HCT116 (cell line): ENCODE results near the gene NINJ2. TPM values are rescaled to one million over a fixed set of nuclear protein-coding genes. Genes with fewer than 3 reads are reported as not detected.

Experiments
- ATAC-seq: fragments of 200-7000 bp; cut with Tn5 transposase; 2 replicates; pipeline ENCODE4 v1.9.1; 2020; ENCODE audit warnings: mild to moderate bottlenecking, moderate library complexity
- BruUV-seq: library from RNA; stranded (reverse); fragments of 400-500 nt; replicated peaks from 2 replicates; lab custom pipeline; 2021; lab: Mats Ljungman, UMichigan
- CTCF ChIA-PET: fragments of 300-600 bp; sonication (Branson Sonifier 250); formaldehyde crosslinking; loops from one replicate; lab custom pipeline; 2021; ENCODE audit warnings: antibody characterized with exemption; lab: Charles Lee
- POLR2A ChIA-PET: fragments of 300-600, 350-600 bp; sonication (Branson Sonifier 250); formaldehyde crosslinking; loops from one replicate; lab custom pipeline; 2021; ENCODE audit warnings: antibody characterized with exemption; lab: Charles Lee
- RAD21 ChIA-PET, 2 experiments: fragments of 300-600 bp; sonication (Branson Sonifier 250); formaldehyde crosslinking; loops; one replicate each; lab custom pipeline; 2023; ENCODE audit warnings: low total read pairs in 2 of 2; ENCODE audit not compliant: uncharacterized antibody in 2 of 2, unreplicated experiment in 2 of 2, low non-redundant PET in 1 of 2; lab: Charles Lee
- DNase-seq: peaks from one replicate; pipeline ENCODE4 v3.0.0-alpha.2; 2010; ENCODE audit warnings: low read depth, low spot score
- H2AFZ ChIP-seq: fragments of 200-600 bp; shearing (Covaris generic), sonication (generic); 2 replicates; pipeline ENCODE4 v1.6.1; 2017; ENCODE audit warnings: low read depth, mixed run types, mixed read lengths, antibody characterized with exemption, low read length; ENCODE audit not compliant: poor library complexity, severe bottlenecking
- H3K27ac ChIP-seq: 2 replicates; pipeline ENCODE4 v1.5.1; 2012; ENCODE audit warnings: low read depth, low read length
- H3K27me3 ChIP-seq: fragments of 200-600 bp; sonication (generic); 2 replicates; pipeline ENCODE4 v1.6.1; 2016; ENCODE audit warnings: mixed run types, low read length, mixed read lengths; ENCODE audit not compliant: insufficient read depth
- H3K36me3 ChIP-seq, 2 experiments: fragments of 200-500 bp in 1 of 2; fragments of 200-600 bp in 1 of 2; sonication (Bioruptor generic) in 1 of 2; sonication (generic) in 1 of 2; 2 replicates each; pipeline versions ENCODE4 v1.5.1 to v1.6.1; 2014 to 2016; ENCODE audit warnings: low read length in 2 of 2, inconsistent platforms in 1 of 2, mixed read lengths in 1 of 2, mixed run types in 1 of 2; ENCODE audit not compliant: insufficient read depth in 2 of 2, control insufficient read depth in 1 of 2
- H3K4me1 ChIP-seq, 2 experiments: fragments of 200-600 bp in 1 of 2; sonication (generic) in 1 of 2; 2 replicates each; pipeline versions ENCODE4 v1.5.1 to v1.6.1; 2012 to 2017; ENCODE audit warnings: low read length in 2 of 2, inconsistent platforms in 1 of 2, mild to moderate bottlenecking in 1 of 2, mixed read lengths in 1 of 2, mixed run types in 1 of 2, moderate library complexity in 1 of 2; ENCODE audit not compliant: insufficient read depth in 2 of 2, control insufficient read depth in 1 of 2
- H3K4me2 ChIP-seq: fragments of 200-600 bp; sonication (generic); 2 replicates; pipeline ENCODE4 v1.6.1; 2017; ENCODE audit warnings: mixed run types, low read length, mixed read lengths
- H3K4me3 ChIP-seq, 2 experiments: fragments of 200-600 bp in 1 of 2; sonication (generic) in 1 of 2; replicated peaks in 1 of 2; 2 replicates each; pipeline ENCODE4 v1.5.1; 2011 to 2016; ENCODE audit warnings: low read length in 2 of 2, control low read depth in 1 of 2, low read depth in 1 of 2, mild to moderate bottlenecking in 1 of 2, mixed read lengths in 1 of 2, mixed run types in 1 of 2
- H3K79me2 ChIP-seq: fragments of 200-600 bp; sonication (generic); 2 replicates; pipeline ENCODE4 v1.6.1; 2017; ENCODE audit warnings: mild to moderate bottlenecking, mixed run types, low read length, moderate library complexity, mixed read lengths; ENCODE audit not compliant: insufficient read depth
- H3K9ac ChIP-seq: fragments of 200-600 bp; sonication (generic); 2 replicates; pipeline ENCODE4 v1.6.1; 2016; ENCODE audit warnings: low read length, mixed read lengths
- H3K9me2 ChIP-seq: fragments of 200-600 bp; sonication (generic), shearing (Covaris generic); 2 replicates; pipeline ENCODE4 v1.6.1; 2017; ENCODE audit warnings: mixed run types, mild to moderate bottlenecking, moderate library complexity; ENCODE audit not compliant: insufficient read depth
- H3K9me3 ChIP-seq, 2 experiments: fragments of 200-500 bp in 1 of 2; fragments of 200-600 bp in 1 of 2; sonication (Bioruptor generic) in 1 of 2; sonication (generic) in 1 of 2; 2 replicates each; pipeline ENCODE4 v1.6.1; 2014 to 2017; ENCODE audit warnings: low read length in 2 of 2, mixed read lengths in 2 of 2, inconsistent platforms in 1 of 2, low read depth in 1 of 2, mild to moderate bottlenecking in 1 of 2, mixed run types in 1 of 2, moderate library complexity in 1 of 2; ENCODE audit not compliant: control insufficient read depth in 1 of 2, insufficient read depth in 1 of 2
- H4K20me1 ChIP-seq: fragments of 200-600 bp; sonication (generic), shearing (Covaris generic); 2 replicates; pipeline ENCODE4 v1.6.1; 2017; ENCODE audit warnings: mixed run types, mild to moderate bottlenecking, moderate library complexity; ENCODE audit not compliant: insufficient read depth
- CBX3 ChIP-seq: IDR thresholded peaks from 2 replicates; pipeline ENCODE4 v1.6.1; 2012; ENCODE audit warnings: low read depth
- EGR1 ChIP-seq: IDR thresholded peaks from 2 replicates; pipeline ENCODE4 v1.6.1; 2012; ENCODE audit warnings: low read depth
- ELF1 ChIP-seq: IDR thresholded peaks from 2 replicates; pipeline ENCODE4 v1.6.1; 2012; ENCODE audit warnings: low read depth, borderline replicate concordance
- EZH2 ChIP-seq: fragments of 200-600 bp; sonication (generic); IDR thresholded peaks from 2 replicates; pipeline ENCODE4 v1.6.1; 2017; ENCODE audit warnings: antibody characterized with exemption, mixed run types
- FOSL1 ChIP-seq: IDR thresholded peaks from 2 replicates; pipeline ENCODE4 v1.6.1; 2012; ENCODE audit warnings: low read depth
- JUND ChIP-seq: IDR thresholded peaks from 2 replicates; pipeline ENCODE4 v1.6.1; 2012
- MAX ChIP-seq: IDR thresholded peaks from 2 replicates; pipeline ENCODE4 v1.6.1; 2012
- POLR2A ChIP-seq: IDR thresholded peaks from 2 replicates; pipeline ENCODE4 v1.7.0; 2011; ENCODE audit warnings: borderline replicate concordance; ENCODE audit not compliant: insufficient read depth, insufficient read length; ENCODE audit errors: extremely low read depth
- POLR2AphosphoS5 ChIP-seq: IDR thresholded peaks from 2 replicates; pipeline ENCODE4 v1.6.1; 2011; ENCODE audit warnings: mild to moderate bottlenecking, low read depth, low read length, moderate library complexity
- RAD21 ChIP-seq: IDR thresholded peaks from 2 replicates; pipeline ENCODE4 v1.6.1; 2012; ENCODE audit warnings: low read depth, mild to moderate bottlenecking
- SIN3A ChIP-seq: IDR thresholded peaks from 2 replicates; pipeline ENCODE4 v1.6.1; 2012; ENCODE audit warnings: low read depth
- SP1 ChIP-seq: IDR thresholded peaks from 2 replicates; pipeline ENCODE4 v1.6.1; 2012; ENCODE audit warnings: low read depth
- ZFX ChIP-seq: fragments of 450-650 bp; IDR thresholded peaks from 2 replicates; pipeline ENCODE4 v1.6.1; 2017
- ZNF274 ChIP-seq: fragments of 200-500 bp; sonication (Bioruptor generic); IDR thresholded peaks from 2 replicates; pipeline ENCODE4 v1.6.1; 2014; ENCODE audit warnings: mild to moderate bottlenecking, low read depth, low read length, inconsistent platforms
- intact Hi-C: fragments of 100-400 bp; cut with micrococcal nuclease; formaldehyde crosslinking; loops from 2 replicates; pipeline ENCODE4 v1.10.0; 2022
- total RNA-seq: library from RNA; stranded (reverse); gene quantifications from one replicate; pipeline ENCODE4 v1.2.1, GENCODE V29; 2021; ENCODE audit not compliant: unreplicated experiment
- TF ChIP-seq, protein P1 (sequence below): IDR thresholded peaks from 2 replicates; pipeline ENCODE4 v1.6.1; 2011; ENCODE audit warnings: mild to moderate bottlenecking, low read length, moderate library complexity; ENCODE audit not compliant: insufficient replicate concordance; ENCODE audit errors: extremely low read depth

NINJ2 gene
- total RNA-seq, 1 experiment from 2014 or later, result not detected

GRCh38 chr12:633731-634130 is 29.5 kb downstream of the NINJ2 start:
- ChIA-PET CTCF (no interaction called here), RAD21 (interaction anchor here in 1 of 2 experiments (0.7 kb wide), 1 partner anchor 118 kb away, joined by 3 read pairs; no protein-coding TSS in a partner anchor)

GRCh38 chr12:632102-632696 is 31.0 kb downstream of the NINJ2 start:
- peak overlapping the region; percentile 8; the same call in 1 of the 2 replicates for H3K9ac ChIP-seq
- no TSS peak for BruUV-seq
- intact Hi-C loops, result no loop called here
- TF ChIP-seq ZNF274, result no peak
- TF ChIP-seq ELF1, result no peak
- TF ChIP-seq RAD21, result no peak
- no peak for TF ChIP-seq EGR1
- TF ChIP-seq, protein P1, sequence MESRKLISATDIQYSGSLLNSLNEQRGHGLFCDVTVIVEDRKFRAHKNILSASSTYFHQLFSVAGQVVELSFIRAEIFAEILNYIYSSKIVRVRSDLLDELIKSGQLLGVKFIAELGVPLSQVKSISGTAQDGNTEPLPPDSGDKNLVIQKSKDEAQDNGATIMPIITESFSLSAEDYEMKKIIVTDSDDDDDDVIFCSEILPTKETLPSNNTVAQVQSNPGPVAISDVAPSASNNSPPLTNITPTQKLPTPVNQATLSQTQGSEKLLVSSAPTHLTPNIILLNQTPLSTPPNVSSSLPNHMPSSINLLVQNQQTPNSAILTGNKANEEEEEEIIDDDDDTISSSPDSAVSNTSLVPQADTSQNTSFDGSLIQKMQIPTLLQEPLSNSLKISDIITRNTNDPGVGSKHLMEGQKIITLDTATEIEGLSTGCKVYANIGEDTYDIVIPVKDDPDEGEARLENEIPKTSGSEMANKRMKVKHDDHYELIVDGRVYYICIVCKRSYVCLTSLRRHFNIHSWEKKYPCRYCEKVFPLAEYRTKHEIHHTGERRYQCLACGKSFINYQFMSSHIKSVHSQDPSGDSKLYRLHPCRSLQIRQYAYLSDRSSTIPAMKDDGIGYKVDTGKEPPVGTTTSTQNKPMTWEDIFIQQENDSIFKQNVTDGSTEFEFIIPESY, result no peak
- no peak for TF ChIP-seq SIN3A
- peak; percentile 67 for TF ChIP-seq JUND
- TF ChIP-seq POLR2AphosphoS5, result no peak
- TF ChIP-seq SP1, result peak; percentile 46; the same call in 1 of the 2 replicates
- TF ChIP-seq POLR2A, result no peak
- peak; percentile 43; the same call in 1 of the 2 replicates for TF ChIP-seq FOSL1
- TF ChIP-seq CBX3, result peak; percentile 61; the same call in 1 of the 2 replicates

More at GRCh38 chr12:633731-634130, 29.5 kb downstream of the NINJ2 start:
- no TSS peak for BruUV-seq
- Histone ChIP-seq H2AFZ (no peak overlapping the region), H3K4me2 (no peak overlapping the region), H3K79me2 (no peaks in the 10 kb centered on the region), H3K9me2 (no peaks in the 10 kb centered on the region), H3K9ac (no peak overlapping the region), H3K4me3 (no peak overlapping the region), H4K20me1 (no peaks in the 10 kb centered on the region), H3K27ac (no peak overlapping the region), H3K27me3 (no peaks in the 10 kb centered on the region), H3K9me3 (no peaks in the 10 kb centered on the region), H3K4me1 (peaks cover 15 to 25% of the 10 kb centered on the region in 2 experiments), H3K36me3 (no peaks in the 10 kb centered on the region)
- POLR2A ChIA-PET, result interaction anchor here (1.4 kb wide), 1 partner anchor 118 kb away, joined by 4 read pairs; no protein-coding TSS in a partner anchor
- no peak for ATAC-seq
- intact Hi-C loops, result no loop called here
- no peak for DNase-seq
- no peak for TF ChIP-seq EZH2
- no peak for TF ChIP-seq MAX
- no peak for TF ChIP-seq ELF1
- TF ChIP-seq ZFX, result no peak

More at GRCh38 chr12:632102-632696, 31.0 kb downstream of the NINJ2 start:
- DNase-seq, result no peak
- CTCF ChIA-PET, result interaction anchor here (0.8 to 0.9 kb wide), 3 partner anchors 17 to 119 kb away, joined by 3 to 4 read pairs (median 3); no protein-coding TSS in a partner anchor
- Histone ChIP-seq H3K4me3 (peak overlapping the region in 1 of 2 experiments; percentile 19; a peak in 1 of 4 replicates), H3K4me1 (peaks cover 17 to 37% of the 10 kb centered on the region in 2 experiments), H3K27me3 (no peaks in the 10 kb centered on the region), H3K27ac (peak overlapping the region; percentile 24; the same call in 1 of the 2 replicates), H3K36me3 (no peaks in the 10 kb centered on the region), H2AFZ (peak overlapping the region; percentile 92), H4K20me1 (no peaks in the 10 kb centered on the region), H3K9me3 (no peaks in the 10 kb centered on the region), H3K9me2 (no peaks in the 10 kb centered on the region), H3K4me2 (peak overlapping the region; percentile 67), H3K79me2 (no peaks in the 10 kb centered on the region)
- POLR2A ChIA-PET, result interaction anchor here (0.7 to 1.4 kb wide), 2 partner anchors 120 to 184 kb away, joined by 3 to 4 read pairs; no protein-coding TSS in a partner anchor
- ATAC-seq, result peak; percentile 87
- RAD21 ChIA-PET, result no interaction called here
